GM21737 (cell line): ENCODE data around the gene DENND4A.

Experiments
- ATAC-seq: cut with Tn5 transposase; IDR thresholded peaks from one replicate; pipeline ENCODE4 v1.9.1; 2021; ENCODE audit warnings: mild to moderate bottlenecking, moderate library complexity; ENCODE audit not compliant: unreplicated experiment

DENND4A gene

DNA sequence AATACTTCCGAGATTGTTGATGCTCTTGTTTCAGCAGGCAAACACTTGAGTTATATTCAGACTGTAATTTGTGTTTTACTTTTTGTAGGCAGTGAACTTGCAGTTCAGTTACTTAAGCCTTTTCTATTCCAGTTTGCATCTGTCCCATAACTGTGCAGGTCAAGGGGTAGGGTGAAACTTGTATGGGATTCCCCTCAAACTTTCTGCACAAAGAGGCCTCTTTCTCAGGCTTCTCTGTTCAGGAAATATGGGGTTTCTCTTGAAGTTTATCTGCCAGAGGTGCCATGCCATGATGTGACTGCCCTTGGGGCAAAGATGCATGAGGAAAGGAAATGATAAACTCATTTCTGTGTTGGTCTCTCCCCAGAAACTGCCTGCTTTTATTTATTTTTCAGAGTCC lies 103.6 kb downstream of the DENND4A start:
- ATAC-seq = no peak

DNA sequence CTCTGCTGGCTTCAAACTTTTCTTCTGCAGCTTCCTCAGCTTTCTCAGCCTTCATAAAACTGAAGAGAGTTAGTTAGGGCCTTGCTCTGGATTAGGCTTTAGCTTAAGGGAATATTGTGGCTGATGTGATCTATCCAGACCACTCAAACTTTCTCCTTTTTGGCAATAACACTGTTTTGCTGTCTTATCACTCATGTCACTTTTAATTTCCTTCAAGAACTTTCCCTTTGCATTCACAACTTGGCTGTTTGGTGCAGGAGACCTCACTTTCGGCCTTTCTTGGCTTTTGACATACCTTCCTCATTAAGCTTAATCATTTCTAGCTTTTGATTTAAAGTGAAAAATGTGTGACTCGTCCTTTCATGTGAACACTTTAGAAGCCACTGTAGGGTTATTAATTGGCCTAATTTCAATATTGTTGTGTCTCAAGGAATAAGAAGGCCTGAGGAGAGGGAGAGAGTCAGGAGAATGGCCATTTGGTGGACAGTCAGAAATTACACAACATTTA lies 109.6 kb downstream of the DENND4A start:
- no peak for ATAC-seq

DNA sequence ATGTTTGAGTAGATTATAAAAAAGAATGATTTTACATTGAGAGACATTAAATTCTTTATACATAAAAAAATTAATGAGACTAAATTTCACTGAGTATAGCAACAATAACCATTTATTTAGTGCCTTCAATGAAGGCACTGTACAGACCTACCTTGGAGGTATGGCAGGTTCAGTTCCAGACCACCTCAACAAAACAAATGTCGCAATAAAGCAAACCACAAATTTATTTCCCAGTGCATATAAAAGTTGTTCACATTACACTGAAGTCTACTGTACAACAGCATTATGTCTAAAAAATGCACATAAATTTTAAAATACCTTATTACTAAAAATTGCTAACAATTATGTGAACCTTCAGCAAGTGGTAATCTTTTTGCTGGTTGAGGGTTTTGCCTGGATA lies 111.5 kb downstream of the DENND4A start:
- ATAC-seq = no peak

DNA sequence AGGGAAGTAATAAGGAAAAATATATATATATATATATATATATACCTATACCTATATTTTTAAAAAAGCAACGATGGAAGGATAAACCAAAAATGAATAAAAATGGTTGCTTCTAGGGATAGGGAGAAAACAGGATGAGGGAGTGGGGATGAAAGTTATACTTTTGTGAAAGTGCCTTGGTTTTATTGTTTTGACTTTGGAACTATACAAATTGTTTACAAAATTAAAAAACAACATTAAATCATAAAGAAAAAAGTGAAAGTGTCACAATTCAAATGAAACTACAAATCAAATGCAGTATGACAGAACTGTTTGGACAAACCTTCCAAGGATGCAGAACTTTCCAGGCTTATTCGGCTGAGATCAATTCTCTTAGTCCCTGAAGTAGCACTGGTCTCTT lies 116.0 kb downstream of the DENND4A start:
- ATAC-seq = no peak

DNA sequence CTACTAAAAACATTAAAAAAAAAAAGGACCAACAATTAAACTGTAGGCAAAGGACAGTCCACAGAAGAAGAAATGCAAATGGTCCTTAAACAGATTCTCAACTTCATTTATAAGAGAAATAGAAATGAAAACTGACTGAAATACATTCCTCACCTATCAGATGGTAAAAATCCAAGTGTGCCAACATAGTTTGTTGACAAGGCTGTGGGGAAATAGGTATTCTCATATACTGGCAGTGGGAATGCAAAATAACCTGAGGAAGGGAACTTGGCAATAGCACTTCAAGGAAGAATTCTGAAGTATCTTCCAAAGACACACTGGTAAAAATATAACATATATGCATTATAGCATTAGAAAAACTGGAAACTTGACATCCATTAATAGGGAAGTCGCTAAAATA lies 116.5 kb downstream of the DENND4A start:
- ATAC-seq = no peak

DNA sequence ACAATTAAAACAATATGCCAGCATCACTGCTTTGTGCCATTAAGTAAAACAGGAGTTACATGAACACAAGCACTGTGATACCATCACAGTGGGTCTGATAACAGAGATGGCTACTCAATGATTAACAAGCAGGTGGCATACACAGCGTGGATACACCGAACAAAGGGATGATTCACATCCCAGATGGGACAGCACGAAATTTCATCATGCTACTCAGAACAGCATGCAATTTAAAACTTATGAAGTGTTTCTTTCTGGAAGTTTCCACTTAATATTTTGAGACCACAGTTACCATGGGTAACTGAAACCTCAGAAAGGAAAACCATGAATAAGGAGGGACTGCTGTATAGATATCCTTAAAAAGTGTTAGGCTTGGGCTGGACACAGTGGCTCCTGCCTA lies 125.8 kb downstream of the DENND4A start:
- no peak for ATAC-seq

DNA sequence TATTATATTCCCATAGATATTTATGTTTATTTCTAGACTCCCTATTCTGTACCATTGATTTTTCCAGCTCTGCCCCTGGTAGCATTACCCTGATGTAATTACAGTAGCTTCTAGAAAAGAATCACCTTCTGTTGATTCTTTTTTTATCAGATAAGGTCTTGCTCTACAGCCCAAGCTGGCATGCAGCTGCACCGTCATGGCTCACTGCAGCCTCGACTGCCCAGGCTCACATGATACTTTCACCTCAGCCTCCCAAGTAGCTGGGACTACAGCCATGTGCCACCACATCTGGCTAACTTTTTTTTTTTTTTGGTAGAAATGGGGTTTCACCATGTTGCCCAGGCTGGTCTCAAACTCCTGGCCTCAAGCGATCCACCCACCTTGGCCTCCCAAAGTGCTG lies 128.6 kb downstream of the DENND4A start:
- no peak for ATAC-seq

DNA sequence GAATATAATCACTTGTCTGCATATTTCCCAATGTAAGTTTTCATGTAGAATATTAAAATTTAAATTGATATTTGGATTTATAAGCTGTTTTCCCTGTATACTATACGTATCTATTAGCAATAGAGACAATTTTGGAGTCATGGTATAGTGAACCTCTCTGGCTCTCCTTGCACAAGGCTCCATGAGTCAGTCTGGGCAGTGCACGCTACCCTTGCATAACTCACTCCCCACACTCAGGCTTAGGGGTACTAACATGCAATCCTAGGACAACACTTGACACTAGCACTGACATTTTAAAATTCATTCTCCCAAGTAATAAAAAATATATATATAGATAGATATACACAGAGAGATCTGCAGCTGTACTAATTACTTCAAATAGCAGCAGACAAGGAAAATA lies 131.2 kb downstream of the DENND4A start:
- ATAC-seq = no peak

DNA sequence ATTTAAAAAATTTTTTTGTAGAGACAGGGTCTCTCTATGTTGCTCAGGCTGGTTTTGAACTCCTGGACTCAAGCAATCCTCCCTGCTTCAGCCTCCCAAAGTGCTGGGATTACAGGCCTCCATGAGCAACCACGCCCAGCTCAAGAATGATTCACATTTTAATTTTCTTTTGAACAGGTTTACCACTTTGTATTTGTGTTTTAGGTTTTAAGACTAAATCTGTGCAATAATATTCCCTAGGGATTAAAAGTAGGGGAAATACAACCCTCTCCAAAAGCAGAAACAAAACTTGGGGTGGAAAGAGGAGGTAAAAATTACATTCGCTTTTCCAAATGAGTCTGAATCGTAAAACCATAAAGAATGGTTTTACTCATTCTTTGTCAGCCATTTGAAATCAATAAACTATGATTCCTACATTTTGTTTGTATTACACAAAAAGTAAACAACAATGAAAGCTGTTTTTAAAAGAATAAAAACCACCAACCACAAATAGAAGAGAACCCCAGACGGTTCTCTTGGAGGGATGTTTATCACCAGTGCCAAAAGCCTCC lies 132.5 kb downstream of the DENND4A start:
- no peak for ATAC-seq

DNA sequence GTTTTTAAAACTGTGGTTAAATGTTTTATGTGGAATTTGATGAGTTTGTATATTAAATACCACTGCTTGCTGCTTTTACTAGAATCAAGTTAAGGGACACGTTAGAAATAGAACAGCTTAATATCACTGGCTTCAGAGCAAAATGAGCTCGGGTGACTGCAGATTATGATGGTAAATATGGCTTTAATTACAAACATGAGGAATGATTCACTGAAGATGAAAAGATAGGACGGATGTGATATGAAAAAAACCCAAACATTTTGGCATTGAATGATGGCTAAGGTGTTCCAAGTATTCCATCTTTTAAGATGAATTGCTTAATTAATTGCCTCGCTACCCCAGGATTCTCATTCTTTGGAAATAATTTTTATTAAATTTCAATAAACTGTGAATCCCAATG lies 136.6 kb downstream of the DENND4A start:
- ATAC-seq = no peak

DNA sequence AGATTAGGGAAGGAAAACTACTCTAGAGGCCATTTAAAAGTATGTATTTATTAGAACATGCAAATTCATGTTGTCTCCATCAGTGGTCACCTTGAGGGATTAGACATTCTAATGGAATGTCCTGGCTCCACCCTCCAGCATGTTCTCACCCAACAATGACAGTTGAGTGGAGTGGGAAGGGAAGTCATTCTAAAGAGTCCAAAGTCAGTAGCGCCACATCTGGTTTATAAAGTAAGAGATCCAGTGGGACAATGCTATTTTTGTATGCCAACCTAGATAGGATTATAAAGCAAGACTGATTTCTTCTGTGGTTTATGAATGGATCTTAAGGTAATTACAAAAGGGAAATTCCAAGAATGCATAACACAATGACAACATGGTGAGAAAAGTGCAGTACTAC lies 137.1 kb downstream of the DENND4A start:
- no peak for ATAC-seq

DNA sequence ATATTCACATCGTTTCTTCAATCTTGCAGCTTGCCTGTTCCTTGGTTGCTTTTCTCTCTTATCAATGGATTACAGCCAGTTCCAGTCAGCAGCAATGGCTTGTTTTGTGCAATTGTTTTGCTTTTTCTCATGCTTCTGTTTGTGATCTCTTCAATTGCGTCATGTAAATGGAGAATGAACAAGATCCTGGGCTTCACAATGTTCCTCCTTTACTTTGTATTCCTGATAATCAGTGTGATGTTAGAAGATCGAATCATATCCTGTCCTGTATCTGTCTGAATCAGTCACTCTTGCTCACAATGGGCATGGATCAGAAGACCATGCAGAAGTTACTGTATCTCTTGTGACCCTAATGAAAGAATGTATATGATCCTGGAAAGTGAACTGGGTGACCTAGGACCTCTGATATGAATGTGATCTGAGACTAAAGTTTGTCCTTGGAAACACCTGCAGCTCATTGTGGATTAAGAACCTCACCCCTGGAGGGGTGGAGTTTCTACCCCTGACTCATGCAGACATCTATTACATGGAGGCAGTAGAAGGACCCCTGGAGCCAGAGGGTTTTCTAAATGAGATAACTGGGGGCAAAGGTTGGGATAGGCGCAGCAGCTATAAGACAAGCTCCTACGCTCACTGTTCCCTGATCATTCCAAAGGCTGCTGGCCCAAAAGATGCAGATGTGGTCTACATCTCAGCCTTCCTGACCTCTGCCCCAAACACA lies 138.1 kb downstream of the DENND4A start:
- no peak for ATAC-seq

DNA sequence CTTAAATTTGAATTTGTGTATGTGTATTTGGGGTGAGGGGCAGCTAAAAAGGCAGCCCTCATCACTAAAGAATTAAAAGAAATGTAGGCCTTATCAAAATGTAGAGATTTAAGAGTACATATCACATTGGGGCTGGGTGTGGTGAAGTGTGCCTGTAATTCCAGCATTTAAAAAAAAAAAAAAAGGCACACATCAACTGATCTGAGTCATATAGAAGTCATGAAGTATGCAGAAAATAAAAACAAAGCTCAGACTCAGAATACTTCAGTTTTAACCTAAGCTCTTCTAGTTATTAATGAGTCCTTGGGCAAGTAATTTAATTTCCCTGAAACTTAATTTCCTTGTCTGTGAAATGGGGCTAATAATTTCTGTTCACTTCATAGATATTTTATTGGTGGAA lies 138.8 kb downstream of the DENND4A start:
- no peak for ATAC-seq

DNA sequence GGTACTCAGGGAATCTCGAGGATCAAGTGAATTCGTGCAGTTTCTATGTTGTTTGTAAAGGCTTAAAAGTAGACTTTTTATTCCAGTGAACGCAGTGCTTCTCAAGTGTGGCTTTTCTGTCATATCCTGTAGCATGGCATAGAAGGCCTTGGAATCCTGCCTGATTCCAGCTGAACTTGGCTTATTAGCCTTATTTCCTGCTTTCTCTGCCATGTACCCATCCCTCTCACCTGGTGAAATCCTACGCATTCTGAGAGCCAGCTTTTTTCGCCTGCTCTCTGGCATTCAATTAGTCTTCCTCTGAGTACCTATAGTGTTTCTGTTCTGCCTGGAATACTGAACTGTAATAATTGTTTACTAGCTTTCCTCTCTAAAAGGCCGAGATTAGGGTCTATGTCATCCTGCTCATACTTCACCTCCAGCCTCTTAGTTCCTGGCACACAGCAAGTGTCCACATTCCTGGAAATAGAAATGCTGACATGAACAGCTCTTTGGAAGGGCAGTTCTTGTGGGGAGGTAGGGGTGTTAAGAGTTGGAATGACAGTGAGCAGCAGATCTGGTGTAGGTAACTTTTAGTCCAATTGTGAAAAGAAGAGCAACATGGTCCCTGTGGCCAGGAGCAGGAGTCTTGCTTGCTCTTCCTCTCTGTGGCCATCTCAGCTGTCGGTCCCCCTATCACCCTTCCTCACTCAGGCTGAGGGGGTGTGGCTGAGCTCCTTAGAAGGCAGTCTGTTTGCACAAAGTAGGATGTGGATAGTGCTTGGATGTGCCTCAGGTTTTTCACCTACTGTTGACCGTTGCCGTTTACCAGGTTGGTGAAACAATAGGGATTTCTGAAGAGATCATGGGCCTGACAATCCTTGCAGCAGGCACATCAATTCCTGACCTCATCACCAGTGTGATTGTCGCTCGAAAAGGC lies 140.0 kb downstream of the DENND4A start:
- ATAC-seq = no peak

DNA sequence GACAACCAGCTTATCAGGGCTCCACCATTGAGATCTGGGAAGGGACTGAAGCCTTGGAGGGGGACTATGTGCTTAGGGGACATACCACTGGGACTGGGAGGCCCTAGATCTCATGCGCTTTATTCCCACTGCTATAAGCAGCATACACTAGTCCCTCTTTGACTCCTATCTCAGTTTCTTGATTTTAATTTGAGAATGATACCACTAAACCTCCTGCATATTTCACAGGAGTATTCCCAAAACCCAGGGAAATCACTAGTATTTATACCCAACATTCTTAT lies 141.1 kb downstream of the DENND4A start:
- no peak for ATAC-seq

DNA sequence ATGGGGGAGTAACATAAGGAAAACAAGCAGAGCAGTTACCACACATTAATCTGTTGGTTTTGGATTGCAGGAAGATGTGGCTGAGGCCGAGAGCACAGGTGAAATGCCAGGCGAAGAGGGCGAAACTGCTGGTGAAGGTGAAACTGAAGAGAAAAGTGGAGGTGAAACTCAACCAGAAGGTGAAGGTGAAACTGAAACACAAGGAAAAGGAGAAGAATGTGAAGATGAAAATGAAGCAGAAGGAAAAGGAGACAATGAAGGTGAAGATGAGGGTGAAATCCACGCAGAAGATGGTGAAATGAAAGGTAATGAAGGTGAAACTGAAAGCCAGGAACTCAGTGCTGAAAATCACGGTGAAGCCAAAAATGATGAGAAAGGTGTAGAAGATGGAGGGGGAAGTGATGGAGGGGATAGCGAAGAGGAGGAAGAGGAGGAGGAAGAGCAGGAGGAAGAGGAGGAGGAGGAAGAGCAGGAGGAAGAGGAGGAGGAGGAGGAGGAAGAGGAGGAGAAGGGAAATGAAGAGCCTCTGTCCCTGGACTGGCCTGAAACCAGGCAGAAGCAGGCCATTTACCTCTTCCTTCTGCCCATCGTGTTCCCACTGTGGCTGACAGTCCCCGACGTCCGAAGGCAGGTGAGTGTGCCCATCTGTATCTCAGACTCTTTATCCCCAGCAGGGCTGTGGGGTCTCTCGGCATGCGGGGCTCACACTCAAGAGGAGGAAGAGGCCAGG lies 141.6 kb downstream of the DENND4A start:
- no peak for ATAC-seq

DNA sequence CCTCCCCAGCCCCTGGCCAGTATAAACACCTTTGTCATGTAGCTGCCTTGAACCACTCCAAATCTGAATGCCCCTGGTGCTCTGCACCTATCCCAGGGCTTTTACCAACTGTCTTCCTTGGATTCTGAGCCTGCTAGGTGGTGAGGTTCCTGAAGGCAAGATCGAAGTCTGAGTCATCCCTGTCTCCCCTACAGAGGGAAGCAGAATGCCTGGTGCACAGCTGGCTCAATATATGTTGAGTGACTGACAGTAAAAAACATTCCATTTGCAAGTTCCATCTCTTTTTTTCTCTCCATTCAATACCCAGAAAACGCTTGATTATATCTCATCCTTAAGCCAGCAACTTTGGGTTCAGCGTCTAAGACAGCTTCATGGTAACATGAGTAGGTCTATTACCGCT lies 145.6 kb downstream of the DENND4A start:
- no peak for ATAC-seq

DNA sequence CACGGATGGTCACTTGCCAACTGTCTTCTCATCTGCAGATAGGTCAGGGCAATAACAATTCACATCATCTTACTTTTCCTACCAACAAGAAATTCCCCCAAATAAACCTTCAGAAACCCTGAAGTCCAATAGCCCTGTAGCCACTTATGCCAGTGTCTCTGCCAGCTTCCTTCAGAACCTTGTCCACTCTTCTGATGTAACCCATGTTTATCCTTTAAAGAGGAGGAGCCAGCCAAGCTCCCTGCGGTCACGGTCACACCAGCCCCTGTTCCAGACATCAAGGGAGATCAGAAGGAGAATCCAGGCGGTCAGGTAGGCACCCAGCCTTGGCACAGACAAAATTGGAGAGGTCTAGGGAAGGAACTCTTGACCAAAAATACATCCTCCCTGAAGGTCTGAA lies 146.7 kb downstream of the DENND4A start:
- ATAC-seq = no peak

DNA sequence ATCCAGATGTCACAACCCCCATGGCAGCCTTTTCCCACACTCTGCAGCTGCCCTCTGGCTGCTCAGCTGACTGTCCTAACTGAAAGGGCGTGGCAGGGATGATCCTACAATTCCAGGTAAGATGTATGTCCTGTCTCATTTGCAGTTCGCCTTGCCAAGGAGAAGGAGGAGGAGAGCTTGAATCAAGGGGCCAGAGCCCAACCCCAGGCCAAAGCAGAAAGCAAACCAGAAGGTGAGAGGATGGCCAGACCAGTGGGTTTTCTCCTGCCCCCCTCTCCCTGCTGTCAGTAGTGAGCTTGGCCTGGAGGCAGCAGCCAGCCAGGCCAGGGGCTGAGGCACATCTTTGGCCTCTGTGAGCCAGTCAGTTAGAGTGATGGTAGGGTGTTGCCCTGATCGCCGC lies 147.8 kb downstream of the DENND4A start:
- ATAC-seq = no peak

DNA sequence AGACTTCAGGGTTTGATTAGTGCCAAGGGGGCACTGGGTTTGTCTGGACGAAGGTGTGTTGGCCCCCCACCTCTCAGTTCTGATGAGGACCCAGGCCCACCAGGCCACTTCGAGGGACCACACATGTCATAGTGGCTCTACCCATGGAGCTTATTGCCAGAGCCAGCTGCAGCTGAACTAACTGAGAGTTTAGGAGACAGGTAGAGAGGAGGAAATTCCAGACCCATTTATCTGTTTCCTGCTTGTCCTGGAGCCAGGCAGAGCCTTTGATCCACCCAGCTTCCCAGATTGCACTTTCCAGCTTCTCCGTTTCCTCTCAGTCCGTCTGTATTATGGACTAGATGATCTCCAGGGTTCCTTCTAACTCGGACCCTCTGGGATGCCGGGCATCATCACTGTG lies 149.5 kb downstream of the DENND4A start:
- no peak for ATAC-seq

DNA sequence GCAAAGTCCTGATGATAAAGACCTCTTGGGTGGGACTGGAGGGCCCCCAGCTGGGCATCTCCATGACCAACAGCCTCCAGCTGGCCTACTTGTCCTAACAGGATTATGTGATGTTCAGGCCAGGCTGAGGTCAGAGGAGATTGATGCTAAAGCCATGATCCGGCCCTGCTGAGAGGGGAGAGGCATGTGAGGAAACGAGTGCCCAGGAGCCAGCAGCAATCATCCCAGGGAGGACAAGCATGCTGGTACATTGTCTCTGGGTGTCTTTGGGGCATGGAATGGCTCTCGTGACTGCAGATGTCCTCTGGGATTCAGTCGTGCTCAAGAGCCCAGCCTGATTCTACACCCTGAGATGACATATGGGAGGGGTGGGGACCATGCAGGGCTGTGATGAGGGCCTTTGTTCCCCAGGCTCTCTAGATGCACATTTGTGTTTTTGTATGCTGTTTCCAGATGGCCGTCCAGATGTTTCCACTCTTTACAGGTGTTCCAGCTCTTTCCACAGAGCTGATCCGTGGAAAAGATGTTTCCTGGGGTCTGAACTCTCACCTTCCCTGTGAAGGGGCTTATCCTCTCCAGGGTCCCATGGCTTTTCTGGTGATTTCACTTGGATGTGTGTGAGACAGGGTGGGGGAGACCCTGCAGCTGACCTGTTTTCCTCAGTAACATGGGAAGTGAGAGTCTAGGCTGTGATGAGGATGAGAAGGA lies 150.2 kb downstream of the DENND4A start:
- ATAC-seq = no peak
